HG03520 (cell line): Measurements from ENCODE around the gene GP2.

Experiments
- ATAC-seq: cut with Tn5 transposase; IDR thresholded peaks from one replicate; pipeline ENCODE4 v1.9.1; 2021; ENCODE audit warnings: mild to moderate bottlenecking, moderate library complexity; ENCODE audit not compliant: unreplicated experiment

The GP2 gene

DNA sequence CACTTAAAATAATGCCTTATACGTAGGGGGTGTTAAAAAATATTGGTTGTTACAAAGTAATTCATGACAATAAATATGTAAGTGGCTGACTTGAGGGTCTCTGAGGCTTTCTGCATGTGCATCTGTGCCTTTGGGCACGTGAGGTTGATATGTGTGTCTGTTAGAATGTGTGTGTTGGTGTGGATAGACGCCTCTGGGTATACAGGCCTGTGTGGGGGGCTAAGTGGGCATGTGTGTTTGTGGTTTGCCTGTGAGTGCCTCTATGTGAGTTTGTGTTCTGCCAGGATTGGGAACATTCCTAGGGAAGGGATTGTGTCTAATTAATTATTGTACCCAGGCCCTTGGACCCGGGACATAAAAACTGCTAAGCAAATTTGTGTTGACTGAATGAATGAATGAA, 19.0 kb downstream of the GP2 start:
- no peak for ATAC-seq

DNA sequence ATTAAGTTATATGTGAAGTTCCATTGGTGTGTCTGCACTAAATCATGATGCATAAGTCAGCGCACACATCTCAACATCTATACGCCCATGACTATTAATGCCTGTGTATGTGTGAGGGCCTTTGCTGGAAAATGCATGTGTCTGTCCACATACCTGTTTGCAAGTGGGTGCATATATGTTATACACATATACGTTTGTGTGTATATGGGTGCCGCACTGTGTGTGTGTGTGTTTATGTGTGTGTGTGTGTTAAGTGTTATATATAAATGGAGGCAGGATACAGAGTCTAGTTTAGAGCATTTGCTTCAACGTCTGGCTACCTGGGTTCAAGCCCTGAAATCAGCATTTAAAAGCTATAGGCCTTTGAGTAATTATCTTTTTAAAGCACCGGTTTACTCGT, 19.5 kb downstream of the GP2 start:
- no peak for ATAC-seq

DNA sequence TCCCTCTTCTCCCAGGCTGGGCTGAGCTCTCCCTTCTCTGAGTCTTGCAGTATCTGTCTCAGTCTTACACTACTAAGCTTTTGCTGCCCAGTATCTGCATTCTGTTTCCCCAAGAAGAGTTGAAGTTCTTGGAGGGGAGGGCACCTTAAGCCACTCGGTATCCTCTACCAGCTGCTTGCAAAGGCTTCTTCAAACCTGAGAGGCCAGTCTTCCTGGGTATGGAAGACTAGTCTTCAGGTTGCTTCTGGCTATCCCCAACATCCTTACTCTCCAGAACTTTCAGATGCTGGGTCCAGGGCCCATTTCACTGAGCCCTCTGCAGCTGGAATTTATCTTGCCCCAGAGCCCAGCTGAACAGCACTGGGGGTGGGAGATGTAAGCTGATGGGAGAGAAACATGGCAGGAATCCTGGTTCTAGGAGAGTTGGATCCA, 20.1 kb downstream of the GP2 start:
- ATAC-seq: no peak

DNA sequence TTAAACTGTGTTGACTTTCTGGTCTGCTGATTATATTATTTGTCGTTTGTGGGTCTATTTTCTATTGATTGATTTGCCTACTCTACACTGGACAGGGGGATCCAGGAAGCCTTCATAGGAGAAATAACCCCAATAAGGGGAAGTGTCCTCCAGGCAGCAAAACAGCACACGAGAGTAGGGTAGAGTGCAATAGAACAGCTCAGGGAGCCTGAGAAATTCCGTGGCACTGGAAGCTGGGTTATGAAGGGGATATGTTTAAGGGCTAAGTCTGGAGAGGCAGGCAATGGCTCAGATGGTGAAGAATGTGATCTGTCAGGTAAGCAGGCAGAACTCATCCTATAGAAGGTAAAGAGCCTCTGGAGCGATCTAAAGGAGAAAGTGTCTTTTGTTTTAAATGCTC, 20.9 kb downstream of the GP2 start:
- ATAC-seq: no peak

- no peak for ATAC-seq
Measured at GRCh38 chr16:20303012-20303411, 24.3 kb downstream of the GP2 start.

- no peak for ATAC-seq
Measured at GRCh38 chr16:20302389-20302788, 24.9 kb downstream of the GP2 start.

DNA sequence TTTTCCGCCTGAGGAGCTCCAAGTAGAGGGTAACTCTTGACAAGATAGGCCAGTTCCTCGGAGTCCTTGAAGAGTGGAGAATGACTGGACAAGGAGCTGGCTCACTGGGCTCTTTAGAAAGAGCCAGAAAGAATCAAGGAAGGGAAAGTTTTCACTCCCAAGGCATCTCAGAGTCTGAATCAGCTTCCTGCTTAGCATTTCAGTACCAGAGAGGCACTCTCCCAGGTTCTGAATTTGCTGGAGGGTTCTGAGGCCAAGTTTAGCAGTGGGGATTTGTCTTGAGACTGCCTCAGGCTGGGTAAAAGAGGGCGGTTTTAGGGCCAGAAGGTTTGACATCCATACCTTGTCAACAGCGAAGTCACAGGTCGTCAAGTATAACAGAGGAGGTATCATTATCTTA, 25.5 kb downstream of the GP2 start:
- no peak for ATAC-seq

DNA sequence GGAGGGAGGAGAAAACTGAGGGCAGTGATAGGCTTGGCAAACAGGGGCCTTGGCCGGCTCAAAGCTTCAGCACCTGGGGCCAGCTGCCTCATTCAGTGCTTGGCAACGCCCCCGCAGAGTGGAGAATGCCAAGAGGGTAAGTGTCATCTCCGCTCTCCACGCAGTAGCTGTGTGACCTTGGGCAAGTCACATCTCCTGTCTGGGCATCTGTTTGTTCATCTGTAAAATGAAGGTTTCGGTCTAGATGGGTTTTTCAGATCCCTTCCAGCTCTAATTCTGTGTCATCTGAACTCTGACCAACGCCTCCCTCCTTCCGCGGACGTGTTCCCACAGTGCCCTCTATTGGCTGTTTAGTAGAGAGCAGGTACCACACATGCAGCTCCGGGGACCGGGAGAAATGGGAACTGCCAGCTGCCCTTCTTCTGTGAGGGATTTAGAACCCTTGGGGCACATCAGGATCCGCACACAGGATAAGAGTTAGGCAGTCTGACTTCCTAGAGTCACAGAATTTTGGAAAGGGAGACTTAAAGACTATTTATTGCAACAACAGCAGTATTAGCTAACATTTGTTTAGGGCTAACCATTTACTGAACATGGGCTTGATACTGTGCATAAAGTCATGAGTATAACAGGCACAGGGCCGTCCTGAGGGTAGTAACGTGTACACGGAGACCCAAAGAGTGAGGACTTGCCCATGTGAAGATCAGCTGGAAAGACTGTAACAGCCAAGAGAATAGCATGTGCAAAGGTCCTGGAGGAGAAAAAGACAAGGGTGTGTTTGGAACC, 26.8 kb downstream of the GP2 start:
- ATAC-seq: no peak

DNA sequence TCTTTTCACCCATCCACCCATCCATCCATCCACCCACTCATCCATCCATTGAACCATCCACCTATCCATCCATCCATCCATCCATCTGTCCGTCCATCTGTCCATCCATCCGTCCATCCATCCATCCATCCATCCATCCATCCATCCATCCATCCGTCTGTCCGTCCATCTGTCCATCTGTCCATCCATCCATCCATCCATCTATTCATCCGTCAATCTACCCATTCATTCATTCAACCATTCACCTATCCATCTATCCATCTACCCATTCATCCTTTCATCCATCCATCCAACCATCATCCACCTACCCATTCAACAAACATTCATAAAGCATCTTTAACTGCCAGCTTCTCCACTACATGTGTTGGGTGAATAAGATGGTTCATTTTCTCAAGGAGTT, 28.9 kb downstream of the GP2 start:
- no peak for ATAC-seq

GRCh38 chr16:20291208-20292206, 35.8 kb downstream of the GP2 start:
- ATAC-seq: no peak

DNA sequence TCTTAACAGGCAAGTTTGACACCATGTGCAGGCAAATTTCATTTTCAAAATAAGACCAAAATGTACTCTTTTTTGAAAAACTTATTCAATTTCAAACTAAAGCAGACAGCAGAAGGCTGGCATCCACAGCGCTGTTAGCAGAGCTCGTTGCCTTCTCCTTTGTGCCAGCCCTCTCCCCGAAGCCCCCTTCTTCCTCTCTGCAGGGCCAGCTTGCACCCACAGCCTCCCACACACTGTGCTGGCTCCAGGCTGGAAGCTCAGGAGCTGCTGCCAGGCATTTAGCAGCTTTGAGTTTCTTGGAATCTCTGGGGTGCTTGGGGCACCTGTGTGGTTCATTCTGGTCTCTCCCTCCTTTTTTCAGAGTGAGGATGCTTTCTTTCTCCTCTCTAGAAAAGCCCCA, 37.7 kb downstream of the GP2 start:
- no peak for ATAC-seq

DNA sequence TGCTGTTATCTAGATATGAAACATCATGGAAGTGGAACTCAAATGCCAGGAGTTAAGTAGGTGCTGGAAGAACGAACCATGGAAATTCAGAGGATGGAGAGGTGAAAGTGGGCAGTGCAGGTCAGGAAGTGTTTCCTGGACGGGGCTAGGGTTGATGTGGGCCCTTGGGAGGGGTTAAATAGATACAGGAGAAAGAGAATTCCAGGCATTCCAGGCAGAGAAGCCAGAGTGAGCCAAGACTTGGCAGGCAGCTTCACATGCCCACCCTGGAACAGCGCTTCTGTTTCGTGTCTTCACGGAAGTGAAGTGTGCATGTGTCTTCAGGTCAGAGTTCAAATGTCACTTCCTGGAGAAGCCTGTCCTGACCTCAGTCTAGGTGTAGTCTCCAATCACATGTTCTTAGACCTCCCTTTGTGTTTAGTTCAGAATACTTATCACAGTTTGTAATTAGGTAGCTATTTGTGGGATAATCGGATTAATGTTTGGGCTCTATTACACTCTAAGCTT, 41.3 kb downstream of the GP2 start:
- ATAC-seq: no peak

- ATAC-seq: no peak
Measured at GRCh38 chr16:20280259-20280658, 47.1 kb downstream of the GP2 start.

DNA sequence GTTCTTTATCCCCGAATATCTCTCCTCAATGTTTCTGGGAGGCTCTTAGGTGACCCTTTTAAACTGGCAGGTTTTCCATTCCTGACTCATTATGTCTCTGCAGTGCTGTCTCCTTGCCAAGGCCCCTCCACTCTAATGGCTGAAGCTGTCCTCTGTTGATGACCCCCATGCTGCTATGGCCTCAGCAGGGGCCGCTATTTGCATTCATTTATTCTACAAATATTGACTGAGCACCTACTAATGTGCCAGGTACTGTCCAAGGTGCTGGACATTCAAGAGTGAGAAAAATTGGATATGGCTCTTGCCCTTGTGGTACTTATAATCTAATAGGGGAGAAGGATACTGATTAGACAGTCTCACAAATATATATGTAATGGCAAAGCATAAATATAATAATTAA, 55.4 kb downstream of the GP2 start:
- ATAC-seq: no peak

- ATAC-seq: no peak
Measured at GRCh38 chr16:20268409-20268808, 58.9 kb downstream of the GP2 start.

GRCh38 chr16:20265019-20265418, 62.3 kb downstream of the GP2 start:
- no peak for ATAC-seq

- ATAC-seq: no peak
Measured at GRCh38 chr16:20263138-20263855, 64.0 kb downstream of the GP2 start.

- ATAC-seq: no peak
Measured at GRCh38 chr16:20262248-20262647, 65.1 kb downstream of the GP2 start.

GRCh38 chr16:20260215-20261009, 66.9 kb downstream of the GP2 start:
- ATAC-seq: no peak
